ENCODE data around the gene DAGLB. TPM values are rescaled to one million over a fixed set of nuclear protein-coding genes. Genes with fewer than 3 reads are reported as not detected.

The DAGLB gene
- total and polyA plus RNA-seq, 8 donors, result 16.8 to 46.5 (median 18.7) TPM

DNA sequence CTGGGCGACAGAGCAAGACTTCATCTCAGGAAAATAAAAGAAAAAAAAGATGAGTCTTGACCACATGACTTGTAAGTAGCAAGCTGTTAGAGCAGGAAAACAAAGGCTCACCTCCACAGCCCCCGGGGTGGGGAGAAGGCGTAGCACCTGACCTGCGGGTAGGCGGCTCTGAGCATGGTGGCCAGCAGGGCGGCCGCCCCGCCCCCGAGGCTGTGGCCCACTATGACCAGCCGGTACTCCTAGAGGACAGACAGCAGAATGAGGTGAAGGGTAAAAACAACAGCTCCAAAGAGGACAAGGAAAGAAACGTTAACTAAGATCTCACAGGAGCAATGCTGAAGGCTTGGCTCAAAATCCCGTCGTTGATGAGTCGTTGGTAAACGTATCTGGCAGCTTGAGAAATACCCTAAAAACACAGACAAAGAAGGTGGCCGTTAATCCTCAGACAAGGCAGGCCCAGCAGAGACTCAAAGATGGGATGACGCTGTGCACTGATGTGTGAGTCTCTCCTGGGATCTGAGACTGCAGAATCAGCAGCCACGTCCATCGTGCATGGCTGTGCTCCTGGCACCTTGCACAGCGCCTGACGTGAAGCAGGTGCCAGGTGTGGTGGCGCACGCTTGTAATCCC, 31.1 kb downstream of the DAGLB start:
- intact Hi-C loops (cut with DNase I), result no loop called here
- ATAC-seq (no peak), DNase-seq (no peak)
- TF ChIP-seq CTCF (IDR thresholded peaks at IDR 0.05), result no peak
- H3K4me1 ChIP-seq, result peaks cover 0 to under 1% of the 10 kb centered on the region in 2 donors
- H3K27me3 ChIP-seq, result no peaks in the 10 kb centered on the region
- H3K36me3 ChIP-seq, result peaks cover 0 to 88% of the 10 kb centered on the region in 2 donors
- no peak overlapping the region for H3K4me3 ChIP-seq
- no peak overlapping the region for H3K27ac ChIP-seq
- H3K9me3 ChIP-seq, result no peaks in the 10 kb centered on the region

- Histone ChIP-seq H3K4me3 (no peak overlapping the region), H3K9me3 (no peaks in the 10 kb centered on the region), H3K4me1 (no peaks in the 10 kb centered on the region), H3K27me3 (no peaks in the 10 kb centered on the region), H3K36me3 (peaks cover 0 to 96% of the 10 kb centered on the region in 2 donors), H3K27ac (no peak overlapping the region)
- intact Hi-C loops (cut with DNase I), result no loop called here
- no peak for DNase-seq
- ATAC-seq, result no peak
- no peak for TF ChIP-seq CTCF (IDR thresholded peaks at IDR 0.05)
Measured at GRCh38 chr7:6413637-6414036, 34.1 kb downstream of the DAGLB start.

DNA sequence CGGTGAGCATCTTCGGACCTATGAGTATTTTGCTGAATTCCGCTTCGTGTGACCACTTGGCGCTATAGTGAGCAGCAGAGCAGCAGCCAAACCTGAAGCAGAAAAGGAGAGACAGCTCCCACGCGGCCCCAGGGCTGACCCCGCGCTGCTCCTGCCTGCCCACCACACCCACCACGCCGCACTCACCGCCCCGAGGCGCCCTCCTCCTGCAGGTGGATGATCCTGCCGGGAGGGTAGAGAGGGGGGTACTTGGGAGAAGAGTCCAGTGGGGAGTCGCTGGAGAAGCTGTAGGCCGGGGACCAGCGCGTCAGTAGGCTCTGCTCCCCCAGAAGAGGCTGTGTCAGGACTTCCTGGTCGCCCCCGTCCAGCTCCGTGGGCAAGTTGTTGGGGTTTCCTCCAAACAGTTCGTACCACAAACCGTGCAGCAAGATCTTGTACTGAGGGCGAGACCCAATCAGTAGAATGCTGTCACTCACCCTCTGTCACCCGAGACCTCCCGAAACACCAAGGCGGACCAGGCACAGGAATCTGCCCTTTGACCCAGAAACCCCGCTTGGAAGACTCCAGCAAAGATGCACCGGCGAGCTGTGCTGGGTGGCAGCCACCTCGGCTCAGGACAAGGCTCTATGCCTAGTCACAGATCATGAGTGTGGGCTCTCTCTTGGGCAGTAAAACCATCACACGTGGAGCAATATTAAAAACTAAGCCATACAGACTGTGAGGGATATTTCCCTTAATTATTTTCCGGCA, 37.6 kb downstream of the DAGLB start:
- Histone ChIP-seq H3K27ac (no peak overlapping the region), H3K4me1 (no peaks in the 10 kb centered on the region), H3K27me3 (no peaks in the 10 kb centered on the region), H3K36me3 (peaks cover 0 to 100% of the 10 kb centered on the region in 2 donors), H3K4me3 (no peak overlapping the region), H3K9me3 (no peaks in the 10 kb centered on the region)
- intact Hi-C loops (cut with DNase I), result no loop called here
- DNase-seq (no peak), ATAC-seq (no peak)
- TF ChIP-seq CTCF (IDR thresholded peaks at IDR 0.05), result no peak

- no peak for ATAC-seq
- Histone ChIP-seq H3K9me3 (no peaks in the 10 kb centered on the region), H3K4me1 (no peaks in the 10 kb centered on the region), H3K27ac (no peak overlapping the region), H3K27me3 (no peaks in the 10 kb centered on the region), H3K36me3 (peaks cover 0 to 100% of the 10 kb centered on the region in 2 donors), H3K4me3 (no peak overlapping the region)
- intact Hi-C loops (cut with DNase I), result no loop called here
- no peak for TF ChIP-seq CTCF (IDR thresholded peaks at IDR 0.05)
- DNase-seq, result no peak
Measured at GRCh38 chr7:6409091-6409490, 38.7 kb downstream of the DAGLB start.

- TF ChIP-seq CTCF (IDR thresholded peaks at IDR 0.05), result no peak
- intact Hi-C loops (cut with DNase I), result no loop called here
- DNase-seq (no peak), ATAC-seq (no peak)
- no peak overlapping the region for H3K27ac ChIP-seq
- peaks cover 0 to 100% of the 10 kb centered on the region in 2 donors for H3K36me3 ChIP-seq
- no peak overlapping the region for H3K4me3 ChIP-seq
- H3K9me3 ChIP-seq, result no peaks in the 10 kb centered on the region
- no peaks in the 10 kb centered on the region for H3K4me1 ChIP-seq
- H3K27me3 ChIP-seq, result no peaks in the 10 kb centered on the region
Measured at GRCh38 chr7:6407434-6407833, 40.3 kb downstream of the DAGLB start.

Data from left lung (tissue), 10 donors.